HG03565 (cell line): ENCODE results near the gene THSD7B.
A peak's percentile ranks its signal among the peaks of the same experiment; 100 is the strongest.

ENCODE experiments used
- ATAC-seq: cut with Tn5 transposase; IDR thresholded peaks from one replicate; pipeline ENCODE4 v1.9.1; 2021; ENCODE audit warnings: mild to moderate bottlenecking, moderate library complexity; ENCODE audit not compliant: unreplicated experiment

Gene THSD7B

GRCh38 chr2:137123226-137123625 is 357.9 kb downstream of the THSD7B start:
- ATAC-seq: no peak

- ATAC-seq: no peak
Observed at GRCh38 chr2:137133225-137133624, 367.9 kb downstream of the THSD7B start.

GRCh38 chr2:137138263-137138662 is 372.9 kb downstream of the THSD7B start:
- no peak for ATAC-seq

GRCh38 chr2:137151731-137152130 is 386.4 kb downstream of the THSD7B start:
- no peak for ATAC-seq

GRCh38 chr2:137154946-137155345 is 389.6 kb downstream of the THSD7B start:
- no peak for ATAC-seq

- ATAC-seq: no peak
Observed at GRCh38 chr2:137155356-137156104, 390.2 kb downstream of the THSD7B start.

GRCh38 chr2:137156221-137156844 is 391.0 kb downstream of the THSD7B start:
- no peak for ATAC-seq

- no peak for ATAC-seq
Observed at GRCh38 chr2:137157851-137158250, 392.5 kb downstream of the THSD7B start.

- no peak for ATAC-seq
Observed at GRCh38 chr2:137161250-137161649, 395.9 kb downstream of the THSD7B start.

- no peak for ATAC-seq
Observed at GRCh38 chr2:137165968-137166367, 400.6 kb downstream of the THSD7B start.

GRCh38 chr2:137167651-137168050 is 402.3 kb downstream of the THSD7B start:
- ATAC-seq: no peak

- ATAC-seq: no peak
Observed at GRCh38 chr2:137168552-137168951, 403.2 kb downstream of the THSD7B start.

GRCh38 chr2:137172162-137172561 is 406.8 kb downstream of the THSD7B start:
- ATAC-seq: no peak

- peak; percentile 94 for ATAC-seq
Observed at GRCh38 chr2:137173463-137173862, 408.1 kb downstream of the THSD7B start.

GRCh38 chr2:137175246-137175645 is 409.9 kb downstream of the THSD7B start:
- ATAC-seq: no peak

- no peak for ATAC-seq
Observed at GRCh38 chr2:137178951-137179377, 413.6 kb downstream of the THSD7B start.

GRCh38 chr2:137179542-137179941 is 414.2 kb downstream of the THSD7B start:
- ATAC-seq: no peak

GRCh38 chr2:137180012-137180411 is 414.7 kb downstream of the THSD7B start:
- no peak for ATAC-seq

GRCh38 chr2:137181370-137181769 is 416.0 kb downstream of the THSD7B start:
- no peak for ATAC-seq

- ATAC-seq: no peak
Observed at GRCh38 chr2:137182071-137182470, 416.7 kb downstream of the THSD7B start.

- no peak for ATAC-seq
Observed at GRCh38 chr2:137183206-137183898, 418.0 kb downstream of the THSD7B start.
